IMR-90 (cell line): ENCODE data around the gene PARVB.

ENCODE experiments used
- CEBPB ChIP-seq: IDR thresholded peaks from 2 replicates; pipeline ENCODE4 v1.6.1; 2012; ENCODE audit warnings: low read depth, low read length, improper control_type of control experiment
- ELK1 ChIP-seq: fragments of 150-350 bp; IDR thresholded peaks from 2 replicates; pipeline ENCODE4 v1.6.1; 2016; ENCODE audit warnings: low read depth, mild to moderate bottlenecking, low read length, moderate library complexity, borderline replicate concordance
- MAZ ChIP-seq: IDR thresholded peaks from 2 replicates; pipeline ENCODE4 v1.6.1; 2012; ENCODE audit warnings: low read depth, mild to moderate bottlenecking, low read length, improper control_type of control experiment, moderate library complexity, borderline replicate concordance
- NFE2L2 ChIP-seq: fragments of 150-350 bp; IDR thresholded peaks from 2 replicates; pipeline ENCODE4 v1.6.1; 2016; ENCODE audit warnings: low read depth, mild to moderate bottlenecking, low read length
- SMC3 ChIP-seq: fragments of 150-350 bp; IDR thresholded peaks from 2 replicates; pipeline ENCODE4 v1.6.1; 2016; ENCODE audit warnings: low read depth, mild to moderate bottlenecking, antibody characterized with exemption, low read length, moderate library complexity
- TF ChIP-seq, protein P1 (sequence below): conservative IDR thresholded peaks from 2 replicates; pipeline ENCODE4 v1.5.1; 2012; ENCODE audit warnings: mild to moderate bottlenecking, low read depth, low read length, improper control_type of control experiment

DNA sequence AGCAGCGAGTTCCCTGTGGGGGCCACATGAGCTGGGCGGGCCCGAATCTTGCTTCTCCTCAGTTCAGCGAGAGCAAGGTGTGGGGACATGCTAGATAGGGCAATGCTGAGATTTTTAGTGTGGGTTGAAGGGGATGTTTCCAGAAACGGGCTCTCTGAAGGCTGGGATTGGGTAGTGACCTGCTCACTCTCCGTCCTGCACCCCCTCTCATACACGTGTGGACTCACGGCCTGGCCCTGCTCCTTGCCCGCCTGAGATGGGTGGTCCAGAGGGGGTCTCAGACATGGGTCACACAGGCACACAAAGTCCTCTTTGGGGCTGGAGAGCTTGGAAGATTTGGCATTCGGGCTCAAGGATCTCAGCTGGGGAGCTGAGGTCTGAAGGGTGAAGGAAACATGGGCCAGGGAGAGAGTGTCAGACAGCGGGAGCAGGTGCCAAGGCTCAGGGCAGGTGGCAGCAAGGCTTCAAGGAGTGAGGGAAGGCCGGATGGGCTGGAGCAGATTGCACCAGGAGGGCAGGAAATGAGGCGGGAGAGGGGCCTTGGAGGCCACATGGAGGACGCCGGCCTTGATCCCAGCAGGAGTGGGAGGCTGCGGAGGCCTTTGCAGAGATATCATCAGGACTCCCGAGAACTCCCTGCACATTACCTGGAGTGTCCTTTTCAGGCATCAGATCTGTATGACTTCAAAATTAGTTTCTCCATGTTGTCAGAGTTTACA lies 74.1 kb downstream of the PARVB start:
- TF ChIP-seq NFE2L2 (no peak), CEBPB (no peak), SMC3 (no peak), MAZ (no peak), ELK1 (no peak)
- TF ChIP-seq, protein P1, sequence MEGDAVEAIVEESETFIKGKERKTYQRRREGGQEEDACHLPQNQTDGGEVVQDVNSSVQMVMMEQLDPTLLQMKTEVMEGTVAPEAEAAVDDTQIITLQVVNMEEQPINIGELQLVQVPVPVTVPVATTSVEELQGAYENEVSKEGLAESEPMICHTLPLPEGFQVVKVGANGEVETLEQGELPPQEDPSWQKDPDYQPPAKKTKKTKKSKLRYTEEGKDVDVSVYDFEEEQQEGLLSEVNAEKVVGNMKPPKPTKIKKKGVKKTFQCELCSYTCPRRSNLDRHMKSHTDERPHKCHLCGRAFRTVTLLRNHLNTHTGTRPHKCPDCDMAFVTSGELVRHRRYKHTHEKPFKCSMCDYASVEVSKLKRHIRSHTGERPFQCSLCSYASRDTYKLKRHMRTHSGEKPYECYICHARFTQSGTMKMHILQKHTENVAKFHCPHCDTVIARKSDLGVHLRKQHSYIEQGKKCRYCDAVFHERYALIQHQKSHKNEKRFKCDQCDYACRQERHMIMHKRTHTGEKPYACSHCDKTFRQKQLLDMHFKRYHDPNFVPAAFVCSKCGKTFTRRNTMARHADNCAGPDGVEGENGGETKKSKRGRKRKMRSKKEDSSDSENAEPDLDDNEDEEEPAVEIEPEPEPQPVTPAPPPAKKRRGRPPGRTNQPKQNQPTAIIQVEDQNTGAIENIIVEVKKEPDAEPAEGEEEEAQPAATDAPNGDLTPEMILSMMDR, result no peak
